Measurements from ENCODE around the gene KLF5.

GRCh38 chr13:73082471-73082870 lies 23.7 kb downstream of the KLF5 start:
- no peak for TF ChIP-seq EZH2 (IDR thresholded peaks at IDR 0.05)
- no peak for TF ChIP-seq POLR2AphosphoS5 (IDR thresholded peaks at IDR 0.05; ENCODE audit: borderline replicate concordance, low read depth, low read length)
